H9 (cell line): ENCODE results near the gene PEPD. TPM values are rescaled to one million over a fixed set of nuclear protein-coding genes. Genes with fewer than 3 reads are reported as not detected.

ENCODE experiments used
- DNase-seq: peaks from one replicate; pipeline ENCODE4 v3.0.0-alpha.2; 2017
- H2AFZ ChIP-seq: one replicate; pipeline ENCODE4 v1.6.1; 2013; ENCODE audit warnings: mild to moderate bottlenecking, low read length, control low read depth, moderate library complexity
- H2AK5ac ChIP-seq: 2 replicates; pipeline ENCODE4 v1.6.1; 2013; ENCODE audit warnings: low read length, control low read depth, mixed read lengths; ENCODE audit not compliant: insufficient read length
- H2BK120ac ChIP-seq: one replicate; pipeline ENCODE4 v1.6.1; 2013; ENCODE audit warnings: low read depth, mild to moderate bottlenecking, low read length, control low read depth, inconsistent platforms; ENCODE audit not compliant: poor library complexity, severe bottlenecking
- H2BK12ac ChIP-seq: 2 replicates; pipeline ENCODE4 v1.6.1; 2013; ENCODE audit warnings: low read length, control low read depth, mixed read lengths, low read depth; ENCODE audit not compliant: insufficient read length
- H2BK15ac ChIP-seq: 2 replicates; pipeline ENCODE4 v1.6.1; 2013; ENCODE audit warnings: low read depth, low read length, control low read depth
- H2BK20ac ChIP-seq: one replicate; pipeline ENCODE4 v1.6.1; 2013; ENCODE audit warnings: low read depth, mild to moderate bottlenecking, low read length, control low read depth, inconsistent platforms; ENCODE audit not compliant: poor library complexity, severe bottlenecking
- H2BK5ac ChIP-seq: 2 replicates; pipeline ENCODE4 v1.6.1; 2013; ENCODE audit warnings: low read length, control low read depth, mixed read lengths; ENCODE audit not compliant: insufficient read length
- H3K14ac ChIP-seq: 2 replicates; pipeline ENCODE4 v1.6.1; 2013; ENCODE audit warnings: low read length, control low read depth; ENCODE audit not compliant: insufficient read depth
- H3K18ac ChIP-seq: 2 replicates; pipeline ENCODE4 v1.6.1; 2013; ENCODE audit warnings: low read depth, mild to moderate bottlenecking, mixed read lengths, low read length, control low read depth; ENCODE audit not compliant: insufficient read length
- H3K23ac ChIP-seq: 2 replicates; pipeline ENCODE4 v1.6.1; 2013; ENCODE audit warnings: low read length, control low read depth, mixed read lengths, low read depth; ENCODE audit not compliant: insufficient read length
- H3K23me2 ChIP-seq: 2 replicates; pipeline ENCODE4 v1.6.1; 2013; ENCODE audit warnings: low read depth, mild to moderate bottlenecking, mixed read lengths, low read length, control low read depth; ENCODE audit not compliant: insufficient read length, poor library complexity, severe bottlenecking
- H3K27ac ChIP-seq: 2 replicates; pipeline ENCODE4 v1.5.1; 2013; ENCODE audit warnings: low read length, control low read depth, mixed read lengths, low read depth; ENCODE audit not compliant: insufficient read length
- H3K27me3 ChIP-seq: 2 replicates; pipeline ENCODE4 v1.6.1; 2013; ENCODE audit warnings: low read length, control low read depth, inconsistent platforms; ENCODE audit not compliant: insufficient read depth
- H3K4ac ChIP-seq: 2 replicates; pipeline ENCODE4 v1.6.1; 2013; ENCODE audit warnings: low read depth, mild to moderate bottlenecking, control low read depth, inconsistent platforms, low read length, moderate library complexity
- H3K4me1 ChIP-seq: 2 replicates; pipeline ENCODE4 v1.6.1; 2013; ENCODE audit warnings: low read length, control low read depth, inconsistent platforms; ENCODE audit not compliant: insufficient read depth
- H3K4me2 ChIP-seq: 2 replicates; pipeline ENCODE4 v1.6.1; 2013; ENCODE audit warnings: low read length, control low read depth, mixed read lengths; ENCODE audit not compliant: insufficient read length, insufficient read depth
- H3K56ac ChIP-seq: 2 replicates; pipeline ENCODE4 v1.6.1; 2013; ENCODE audit warnings: low read depth, mild to moderate bottlenecking, mixed read lengths, low read length, control low read depth; ENCODE audit not compliant: insufficient read length
- H3K79me1 ChIP-seq: 2 replicates; pipeline ENCODE4 v1.6.1; 2013; ENCODE audit warnings: low read depth, mild to moderate bottlenecking, moderate library complexity, low read length, control low read depth, inconsistent platforms; ENCODE audit not compliant: insufficient read depth, poor library complexity, severe bottlenecking
- H3K79me2 ChIP-seq: 2 replicates; pipeline ENCODE4 v1.6.1; 2013; ENCODE audit warnings: low read length, control low read depth, inconsistent platforms; ENCODE audit not compliant: insufficient read depth
- H3K9ac ChIP-seq: 2 replicates; pipeline ENCODE4 v1.6.1; 2013; ENCODE audit warnings: low read length, control low read depth, mixed read lengths; ENCODE audit not compliant: insufficient read length; ENCODE audit errors: extremely low read depth
- H3K9me3 ChIP-seq: one replicate; pipeline ENCODE4 v1.6.1; 2013; ENCODE audit warnings: low read depth, low read length, inconsistent platforms; ENCODE audit not compliant: control insufficient read depth
- H3T11ph ChIP-seq: one replicate; pipeline ENCODE4 v1.6.1; 2013; ENCODE audit warnings: mild to moderate bottlenecking, low read length, control low read depth, inconsistent platforms
- H4K20me1 ChIP-seq: one replicate; pipeline ENCODE4 v1.6.1; 2013; ENCODE audit not compliant: control insufficient read depth, insufficient read length, insufficient read depth
- H4K5ac ChIP-seq: 2 replicates; pipeline ENCODE4 v1.6.1; 2013; ENCODE audit warnings: low read depth, mild to moderate bottlenecking, mixed read lengths, low read length, control low read depth; ENCODE audit not compliant: insufficient read length
- H4K8ac ChIP-seq: replicated peaks from 2 replicates; pipeline ENCODE4 v1.6.1; 2013; ENCODE audit warnings: low read length, control low read depth, mixed read lengths, low read depth; ENCODE audit not compliant: insufficient read length
- H4K91ac ChIP-seq: 2 replicates; pipeline ENCODE4 v1.6.1; 2013; ENCODE audit warnings: low read depth, mild to moderate bottlenecking, moderate library complexity, mixed read lengths, low read length, control low read depth; ENCODE audit not compliant: insufficient read length
- H3K27ac Mint-ChIP-seq, 3 experiments: 2 replicates in 2 of 3; 3 replicates in 1 of 3; pipeline ENCODE4 v1.8.0; 2020 to 2021; ENCODE audit warnings: mixed read lengths in 3 of 3, mild to moderate bottlenecking in 1 of 3, moderate library complexity in 1 of 3
- H3K27me3 Mint-ChIP-seq: 2 replicates; pipeline ENCODE4 v1.8.0; 2021; ENCODE audit warnings: low read depth, mild to moderate bottlenecking, moderate library complexity, mixed read lengths
- H3K36me3 Mint-ChIP-seq, 3 experiments: 2 replicates in 2 of 3; 3 replicates in 1 of 3; pipeline ENCODE4 v1.8.0; 2020 to 2021; ENCODE audit warnings: low read depth in 3 of 3, mixed read lengths in 3 of 3; ENCODE audit not compliant: insufficient read depth in 1 of 3
- H3K4me1 Mint-ChIP-seq, 2 experiments: 2 replicates each; pipeline ENCODE4 v1.8.0; 2020; ENCODE audit warnings: mixed read lengths in 2 of 2
- H3K4me3 Mint-ChIP-seq, 2 experiments: 2 replicates in 1 of 2; 3 replicates in 1 of 2; pipeline ENCODE4 v1.8.0; 2020 to 2021; ENCODE audit warnings: mild to moderate bottlenecking in 2 of 2, mixed read lengths in 2 of 2, moderate library complexity in 1 of 2
- H3K9me3 Mint-ChIP-seq, 2 experiments: 2 replicates in 1 of 2; 3 replicates in 1 of 2; pipeline ENCODE4 v1.8.0; 2020; ENCODE audit warnings: mild to moderate bottlenecking in 2 of 2, mixed read lengths in 2 of 2, moderate library complexity in 1 of 2
- WGBS: extraction: QIAGEN DNeasy Blood & Tissue Kit; methylation state at CpG from one replicate; pipeline ENCODE4 v1.1.7; 2013; ENCODE audit warnings: missing lambda C conversion rate, low lambda C conversion rate, mixed read lengths; ENCODE audit not compliant: insufficient read length; ENCODE audit errors: extremely low coverage; 5-methylcytosine and 5-hydroxymethylcytosine counted together
- total RNA-seq: library from RNA; stranded (reverse); gene quantifications from 2 replicates; pipeline ENCODE4 v1.2.1, GENCODE V29; 2021
- TF ChIP-seq, protein P1 (sequence below): fragments of 200-600 bp; sonication (generic); conservative IDR thresholded peaks from 3 replicates; pipeline ENCODE4 v1.8.0; 2021; ENCODE audit warnings: antibody characterized with exemption, mild to moderate bottlenecking

The PEPD gene
- total RNA-seq, 1 experiment from 2014 or later, result 52.8 TPM

GRCh38 chr19:33511346-33511745 lies 10.2 kb downstream of the PEPD start:
- no CpG with 5 or more reads among the region's 13 CpGs for WGBS

More at GRCh38 chr19:33511346-33511745, 10.2 kb downstream of the PEPD start:
- peak overlapping the region in 1 of 2 experiments; percentile 30; a peak in 1 of 5 replicates for H3K4me3 Mint-ChIP-seq
- H3K4ac ChIP-seq, result no peak overlapping the region
- H2AFZ ChIP-seq, result no peak overlapping the region
- H3K4me1 ChIP-seq, result no peaks in the 10 kb centered on the region; the same call in 1 of the 2 replicates
- H3K27me3 ChIP-seq, result no peaks in the 10 kb centered on the region
- no peaks in the 10 kb centered on the region; a peak in 1 of 5 replicates for H3K9me3 Mint-ChIP-seq
- no peak overlapping the region for H3T11ph ChIP-seq
- H2BK15ac ChIP-seq, result no peak overlapping the region
- no peak overlapping the region for H3K9ac ChIP-seq
- H3K79me2 ChIP-seq, result no peaks in the 10 kb centered on the region; the same call in 1 of the 2 replicates
- DNase-seq, result no peak
- no peaks in the 10 kb centered on the region for H3K23me2 ChIP-seq
- H4K8ac ChIP-seq, result no peak overlapping the region
- no peak overlapping the region for H2BK12ac ChIP-seq
- H2BK20ac ChIP-seq, result no peak overlapping the region
- no peaks in the 10 kb centered on the region for H4K20me1 ChIP-seq
- H2BK5ac ChIP-seq, result no peak overlapping the region
- H3K4me1 Mint-ChIP-seq, result peaks cover 16 to 19% of the 10 kb centered on the region in 2 experiments
- H3K27me3 Mint-ChIP-seq, result no peaks in the 10 kb centered on the region
- no peak overlapping the region for H3K56ac ChIP-seq
- no peak overlapping the region for H3K4me2 ChIP-seq
- no peak overlapping the region for H2BK120ac ChIP-seq
- no peak overlapping the region for H2AK5ac ChIP-seq
- H3K79me1 ChIP-seq, result peaks cover 10% of the 10 kb centered on the region
- H4K91ac ChIP-seq, result no peak overlapping the region
- no peak overlapping the region for H4K5ac ChIP-seq
- TF ChIP-seq, protein P1, sequence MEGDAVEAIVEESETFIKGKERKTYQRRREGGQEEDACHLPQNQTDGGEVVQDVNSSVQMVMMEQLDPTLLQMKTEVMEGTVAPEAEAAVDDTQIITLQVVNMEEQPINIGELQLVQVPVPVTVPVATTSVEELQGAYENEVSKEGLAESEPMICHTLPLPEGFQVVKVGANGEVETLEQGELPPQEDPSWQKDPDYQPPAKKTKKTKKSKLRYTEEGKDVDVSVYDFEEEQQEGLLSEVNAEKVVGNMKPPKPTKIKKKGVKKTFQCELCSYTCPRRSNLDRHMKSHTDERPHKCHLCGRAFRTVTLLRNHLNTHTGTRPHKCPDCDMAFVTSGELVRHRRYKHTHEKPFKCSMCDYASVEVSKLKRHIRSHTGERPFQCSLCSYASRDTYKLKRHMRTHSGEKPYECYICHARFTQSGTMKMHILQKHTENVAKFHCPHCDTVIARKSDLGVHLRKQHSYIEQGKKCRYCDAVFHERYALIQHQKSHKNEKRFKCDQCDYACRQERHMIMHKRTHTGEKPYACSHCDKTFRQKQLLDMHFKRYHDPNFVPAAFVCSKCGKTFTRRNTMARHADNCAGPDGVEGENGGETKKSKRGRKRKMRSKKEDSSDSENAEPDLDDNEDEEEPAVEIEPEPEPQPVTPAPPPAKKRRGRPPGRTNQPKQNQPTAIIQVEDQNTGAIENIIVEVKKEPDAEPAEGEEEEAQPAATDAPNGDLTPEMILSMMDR, result no peak
- H3K27ac Mint-ChIP-seq, result peak overlapping the region in 1 of 3 experiments; percentile 92; a peak in 2 of 7 replicates
- H3K9me3 ChIP-seq, result no peaks in the 10 kb centered on the region
- H3K14ac ChIP-seq, result no peak overlapping the region
- no peaks in the 10 kb centered on the region; a peak in 2 of 7 replicates for H3K36me3 Mint-ChIP-seq
- no peak overlapping the region for H3K18ac ChIP-seq
- H3K27ac ChIP-seq, result no peak overlapping the region
- no peak overlapping the region for H3K23ac ChIP-seq
